Measurements from ENCODE around the gene FAM193A. TPM values are rescaled to one million over a fixed set of nuclear protein-coding genes. Genes with fewer than 3 reads are reported as not detected.
"Not testable (repeated sequence)": the region's sequence is repeated elsewhere in the genome, so short reads cannot be mapped to it uniquely, and the experiment has no call there.

FAM193A gene
- total RNA-seq, 4 donors from 2014 or later = 17.1 to 51.2 (median 28.1) TPM

- DNase-seq = no peak
- H3K4me1 ChIP-seq = peaks cover 0 to 12% of the 10 kb centered on the region in 2 donors
- no peaks in the 10 kb centered on the region for H3K36me3 ChIP-seq
- no peaks in the 10 kb centered on the region for H3K27me3 ChIP-seq
- intact Hi-C loops (cut with DNase I; ENCODE audit: low total_unique reads) = no loop called here
- no peak for TF ChIP-seq POLR2A (IDR thresholded peaks at IDR 0.05)
- TF ChIP-seq, protein P1, sequence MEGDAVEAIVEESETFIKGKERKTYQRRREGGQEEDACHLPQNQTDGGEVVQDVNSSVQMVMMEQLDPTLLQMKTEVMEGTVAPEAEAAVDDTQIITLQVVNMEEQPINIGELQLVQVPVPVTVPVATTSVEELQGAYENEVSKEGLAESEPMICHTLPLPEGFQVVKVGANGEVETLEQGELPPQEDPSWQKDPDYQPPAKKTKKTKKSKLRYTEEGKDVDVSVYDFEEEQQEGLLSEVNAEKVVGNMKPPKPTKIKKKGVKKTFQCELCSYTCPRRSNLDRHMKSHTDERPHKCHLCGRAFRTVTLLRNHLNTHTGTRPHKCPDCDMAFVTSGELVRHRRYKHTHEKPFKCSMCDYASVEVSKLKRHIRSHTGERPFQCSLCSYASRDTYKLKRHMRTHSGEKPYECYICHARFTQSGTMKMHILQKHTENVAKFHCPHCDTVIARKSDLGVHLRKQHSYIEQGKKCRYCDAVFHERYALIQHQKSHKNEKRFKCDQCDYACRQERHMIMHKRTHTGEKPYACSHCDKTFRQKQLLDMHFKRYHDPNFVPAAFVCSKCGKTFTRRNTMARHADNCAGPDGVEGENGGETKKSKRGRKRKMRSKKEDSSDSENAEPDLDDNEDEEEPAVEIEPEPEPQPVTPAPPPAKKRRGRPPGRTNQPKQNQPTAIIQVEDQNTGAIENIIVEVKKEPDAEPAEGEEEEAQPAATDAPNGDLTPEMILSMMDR (IDR thresholded peaks at IDR 0.05) = no peak
- H3K27ac ChIP-seq = no peak overlapping the region
- no peaks in the 10 kb centered on the region for H3K9me3 ChIP-seq
- no peak overlapping the region for H3K4me3 ChIP-seq
Measured at GRCh38 chr4:2606960-2607506, 70.6 kb downstream of the FAM193A start.

DNA sequence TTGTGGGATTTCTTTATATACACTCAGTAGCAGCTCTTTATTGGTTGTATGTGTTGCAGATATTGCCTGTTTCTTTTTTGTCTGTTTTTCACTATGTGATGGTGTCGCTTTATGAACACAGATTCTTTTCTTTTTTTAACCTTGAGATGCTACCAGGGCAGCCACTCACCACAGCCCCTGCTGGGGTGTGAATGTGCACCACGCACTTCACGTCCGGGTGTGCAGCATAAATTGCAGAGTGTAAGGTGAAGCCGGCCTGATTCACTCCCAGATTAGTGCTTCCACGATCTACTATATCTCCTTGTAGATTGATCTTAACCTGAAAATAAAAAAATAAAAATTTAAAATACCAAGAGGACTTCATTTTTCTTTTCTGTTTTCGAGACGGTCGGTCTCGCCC, 71.4 kb downstream of the FAM193A start:
- DNase-seq = no peak
- no peak overlapping the region for H3K27ac ChIP-seq
- H3K36me3 ChIP-seq = no peaks in the 10 kb centered on the region
- intact Hi-C loops (cut with DNase I; ENCODE audit: low total_unique reads) = no loop called here
- H3K9me3 ChIP-seq = no peaks in the 10 kb centered on the region
- no peaks in the 10 kb centered on the region for H3K27me3 ChIP-seq
- H3K4me1 ChIP-seq = peaks cover 0 to 12% of the 10 kb centered on the region in 2 donors
- H3K4me3 ChIP-seq = no peak overlapping the region
- TF ChIP-seq, protein P1 (IDR thresholded peaks at IDR 0.05) = no peak
- no peak for TF ChIP-seq POLR2A (IDR thresholded peaks at IDR 0.05)

- intact Hi-C loops (cut with DNase I; ENCODE audit: low total_unique reads) = no loop called here
- TF ChIP-seq, protein P1 (IDR thresholded peaks at IDR 0.05) = no peak
- TF ChIP-seq POLR2A (IDR thresholded peaks at IDR 0.05) = no peak
- Histone ChIP-seq H3K4me1 (peaks cover 0 to 12% of the 10 kb centered on the region in 2 donors), H3K4me3 (no peak overlapping the region), H3K9me3 (no peaks in the 10 kb centered on the region), H3K27ac (no peak overlapping the region), H3K36me3 (no peaks in the 10 kb centered on the region), H3K27me3 (no peaks in the 10 kb centered on the region)
- DNase-seq = no peak
Measured at GRCh38 chr4:2608291-2608690, 71.8 kb downstream of the FAM193A start.

DNA sequence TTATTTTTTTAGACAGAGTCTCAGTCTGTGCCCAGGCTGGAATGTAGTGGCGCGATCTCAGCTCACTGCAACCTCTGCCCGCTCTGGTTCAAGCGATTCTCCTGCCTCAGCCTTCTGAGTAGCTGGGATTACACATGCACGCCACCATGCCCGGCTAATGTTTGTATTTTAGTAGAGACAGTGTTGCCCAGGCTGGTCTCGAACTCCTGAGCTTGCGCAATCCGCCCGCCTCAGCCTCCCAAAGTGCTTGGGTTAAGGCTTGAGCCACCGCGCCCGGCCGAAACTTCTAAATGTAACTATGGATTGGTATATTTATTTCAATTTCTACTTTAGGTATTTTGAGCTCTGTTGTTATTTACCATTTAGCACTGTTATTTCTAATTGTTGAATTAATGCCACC, 79.4 kb downstream of the FAM193A start:
- H3K9me3 ChIP-seq = no peaks in the 10 kb centered on the region
- no peaks in the 10 kb centered on the region for H3K27me3 ChIP-seq
- H3K27ac ChIP-seq = no peak overlapping the region
- no peaks in the 10 kb centered on the region for H3K4me1 ChIP-seq
- no peak for TF ChIP-seq POLR2A (IDR thresholded peaks at IDR 0.05)
- TF ChIP-seq, protein P1 (IDR thresholded peaks at IDR 0.05) = no peak
- no peak overlapping the region for H3K4me3 ChIP-seq
- intact Hi-C loops (cut with DNase I; ENCODE audit: low total_unique reads) = no loop called here
- no peaks in the 10 kb centered on the region for H3K36me3 ChIP-seq
- no peak for DNase-seq

DNA sequence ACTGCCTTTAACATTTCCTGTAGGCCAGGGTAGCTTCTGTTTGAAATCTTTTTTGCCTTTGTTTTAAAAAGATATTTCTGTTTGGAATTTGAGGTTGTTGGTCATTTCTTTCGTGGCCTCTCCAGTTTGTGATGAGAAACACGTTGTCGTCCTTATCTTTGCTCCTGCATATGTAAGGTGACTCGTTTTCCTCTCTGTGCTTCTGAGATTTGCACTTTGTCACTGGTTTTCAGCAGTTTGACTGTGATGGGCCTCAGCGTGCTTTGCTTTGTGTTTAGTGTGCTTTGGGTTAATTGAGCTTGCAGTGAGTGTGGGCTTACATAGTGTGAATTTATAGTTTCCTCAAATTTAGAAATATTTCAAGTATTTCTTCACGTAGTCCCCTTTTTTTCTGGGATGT, 81.5 kb downstream of the FAM193A start:
- Histone ChIP-seq H3K36me3 (no peaks in the 10 kb centered on the region), H3K4me3 (no peak overlapping the region), H3K27ac (no peak overlapping the region), H3K27me3 (no peaks in the 10 kb centered on the region), H3K4me1 (no peaks in the 10 kb centered on the region), H3K9me3 (no peaks in the 10 kb centered on the region)
- TF ChIP-seq POLR2A (IDR thresholded peaks at IDR 0.05) = no peak
- TF ChIP-seq, protein P1 (IDR thresholded peaks at IDR 0.05) = no peak
- DNase-seq = no peak
- intact Hi-C loops (cut with DNase I; ENCODE audit: low total_unique reads) = no loop called here

GRCh38 chr4:2618729-2619128, 82.3 kb downstream of the FAM193A start:
- H3K36me3 ChIP-seq; H3K4me3 ChIP-seq; H3K4me1 ChIP-seq; H3K9me3 ChIP-seq; H3K27ac ChIP-seq; DNase-seq; intact Hi-C loops (cut with DNase I; ENCODE audit: low total_unique reads); H3K27me3 ChIP-seq: not testable (repeated sequence)
